GM19395 (cell line): ENCODE measurements around the gene RUVBL1.

Source experiments
- ATAC-seq: cut with Tn5 transposase; IDR thresholded peaks from one replicate; pipeline ENCODE4 v1.9.1; 2021; ENCODE audit warnings: mild to moderate bottlenecking, moderate library complexity; ENCODE audit not compliant: unreplicated experiment

RUVBL1 gene

GRCh38 chr3:128133273-128133883 is 9.8 kb upstream of the RUVBL1 start:
- no peak for ATAC-seq

- no peak for ATAC-seq
Measured at GRCh38 chr3:128131897-128132646, 8.5 kb upstream of the RUVBL1 start.

GRCh38 chr3:128128251-128128650 is 4.6 kb upstream of the RUVBL1 start:
- ATAC-seq = no peak

GRCh38 chr3:128127236-128127635 is 3.6 kb upstream of the RUVBL1 start:
- ATAC-seq = no peak

GRCh38 chr3:128123156-128123537 is 465 bp downstream of the RUVBL1 start:
- no peak for ATAC-seq

- no peak for ATAC-seq
Measured at GRCh38 chr3:128122013-128122412, 1.6 kb downstream of the RUVBL1 start.

GRCh38 chr3:128113817-128114794 is 9.5 kb downstream of the RUVBL1 start:
- ATAC-seq = peak; percentile 65

- ATAC-seq = no peak
Measured at GRCh38 chr3:128112357-128112968, 11.1 kb downstream of the RUVBL1 start.

GRCh38 chr3:128111147-128111546 is 12.5 kb downstream of the RUVBL1 start:
- no peak for ATAC-seq

- ATAC-seq = no peak
Measured at GRCh38 chr3:128107834-128108233, 15.8 kb downstream of the RUVBL1 start.

- no peak for ATAC-seq
Measured at GRCh38 chr3:128103136-128103676, 20.4 kb downstream of the RUVBL1 start.

- ATAC-seq = no peak
Measured at GRCh38 chr3:128100638-128101037, 23.0 kb downstream of the RUVBL1 start.

GRCh38 chr3:128100161-128100560 is 23.5 kb downstream of the RUVBL1 start:
- no peak for ATAC-seq

GRCh38 chr3:128098234-128098633 is 25.4 kb downstream of the RUVBL1 start:
- ATAC-seq = no peak

GRCh38 chr3:128095222-128095703 is 28.3 kb downstream of the RUVBL1 start:
- no peak for ATAC-seq

- ATAC-seq = no peak
Measured at GRCh38 chr3:128094295-128095151, 29.1 kb downstream of the RUVBL1 start.

- no peak for ATAC-seq
Measured at GRCh38 chr3:128091586-128091985, 32.0 kb downstream of the RUVBL1 start.

- ATAC-seq = no peak
Measured at GRCh38 chr3:128089135-128089534, 34.5 kb downstream of the RUVBL1 start.

- no peak for ATAC-seq
Measured at GRCh38 chr3:128084675-128085021, 39.0 kb downstream of the RUVBL1 start.
